GM19193 (cell line): ENCODE data around the gene IQGAP2.

Experiments used
- POLR2A ChIP-seq: IDR thresholded peaks from 4 replicates; pipeline ENCODE4 v1.6.1; 2011; ENCODE audit not compliant: insufficient read depth, insufficient read length; ENCODE audit errors: extremely low read depth

IQGAP2 gene

GRCh38 chr5:76400466-76400865 is 2.6 kb upstream of the IQGAP2 start:
- no peak for TF ChIP-seq POLR2A

DNA sequence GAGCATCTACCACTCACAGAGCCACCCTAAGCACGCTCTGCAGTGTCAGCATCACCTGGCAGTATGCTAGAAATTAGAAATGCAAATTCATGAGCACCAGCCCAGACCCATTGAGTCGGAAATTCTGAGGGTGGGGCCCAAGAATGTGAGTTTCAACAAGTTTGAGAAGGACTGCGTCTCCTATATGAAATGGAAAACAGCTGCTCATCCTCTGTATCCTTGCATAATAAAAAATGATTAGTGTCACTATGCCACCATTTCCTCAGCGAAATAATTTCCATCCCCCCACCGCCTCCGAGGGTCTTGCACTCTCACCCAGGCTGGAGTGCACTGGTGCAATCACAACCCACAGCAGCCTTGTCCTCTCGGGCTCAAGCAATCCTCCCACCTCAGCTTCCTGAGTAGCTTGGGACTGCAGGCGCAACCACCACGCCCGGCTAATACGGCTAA is 1.3 kb upstream of the IQGAP2 start:
- TF ChIP-seq POLR2A, result peak; percentile 44

- no peak for TF ChIP-seq POLR2A
Measured at GRCh38 chr5:76402251-76402885, 717 bp upstream of the IQGAP2 start.

DNA sequence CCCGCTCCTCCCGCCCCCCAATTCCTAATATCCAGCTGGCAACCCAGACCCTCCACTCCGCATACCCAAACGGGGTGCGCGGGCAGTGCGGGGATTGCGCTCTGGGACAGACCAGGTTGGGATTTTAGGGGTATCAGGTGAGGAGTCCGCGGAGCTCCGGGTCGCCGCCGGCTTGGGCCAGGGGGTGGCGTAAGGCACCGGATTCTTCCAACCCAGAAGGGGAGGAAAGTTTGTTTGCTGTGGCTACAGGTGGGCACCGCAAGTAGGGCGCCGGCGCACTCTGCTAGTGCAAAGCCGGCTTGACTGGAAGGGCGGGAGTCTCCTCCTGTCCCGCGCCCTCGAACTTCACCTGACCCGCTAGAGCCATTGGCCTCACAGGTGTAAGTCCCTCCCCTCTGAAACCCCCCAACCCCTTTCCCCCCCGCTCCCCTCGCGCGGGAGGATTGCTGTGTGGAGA is 709 bp downstream of the IQGAP2 start:
- TF ChIP-seq POLR2A, result no peak

DNA sequence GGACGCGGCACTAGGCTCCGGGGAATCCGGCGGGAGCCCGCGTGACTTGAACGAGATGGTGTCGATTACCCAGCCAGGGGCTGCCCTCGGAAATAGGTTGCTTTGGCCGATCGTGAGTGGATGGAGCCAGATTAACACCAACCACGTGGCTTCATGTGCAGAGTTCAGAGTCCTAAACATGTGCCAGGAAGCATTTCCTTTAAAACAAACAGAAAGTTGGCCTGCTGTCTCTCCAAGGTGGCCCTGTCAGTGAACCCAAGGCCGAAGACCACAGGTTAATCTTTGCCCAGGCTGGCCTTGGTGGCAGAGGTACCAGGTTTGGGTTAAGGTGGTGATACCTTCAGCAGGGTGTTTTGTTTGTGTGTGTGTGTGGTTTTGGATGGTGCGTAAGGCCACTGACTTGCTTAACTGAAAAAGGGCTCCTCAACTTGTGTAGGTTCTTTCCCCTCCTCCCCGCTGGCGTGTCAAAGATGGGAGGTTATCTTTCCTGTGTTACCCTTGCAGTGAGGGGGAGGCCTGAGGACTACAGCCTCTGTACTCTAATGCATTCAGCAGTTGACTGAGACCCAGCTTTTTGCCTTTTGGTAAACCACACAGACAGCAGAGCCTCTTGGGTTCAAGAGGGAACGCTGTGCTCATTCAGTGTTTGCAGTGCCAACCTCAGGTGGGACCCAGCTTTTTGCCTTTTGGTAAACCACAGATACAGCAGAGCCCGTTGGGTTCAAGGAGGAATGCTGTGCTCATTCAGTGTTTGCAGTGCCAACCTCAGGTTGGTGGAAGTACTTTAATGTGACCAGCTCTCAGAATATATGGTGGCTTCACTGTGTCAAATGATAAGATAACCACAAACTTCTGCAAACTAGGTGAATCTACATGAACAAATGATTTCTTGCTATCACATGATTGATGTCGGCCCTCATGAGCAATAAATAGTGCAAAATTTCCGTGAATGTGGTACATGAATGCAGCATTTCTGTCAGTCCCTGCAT is 1.4 kb downstream of the IQGAP2 start:
- peak; percentile 45 for TF ChIP-seq POLR2A

- TF ChIP-seq POLR2A, result no peak
Measured at GRCh38 chr5:76406014-76406413, 2.9 kb downstream of the IQGAP2 start.

GRCh38 chr5:76406673-76407072 is 3.6 kb downstream of the IQGAP2 start:
- TF ChIP-seq POLR2A, result no peak

- no peak for TF ChIP-seq POLR2A
Measured at GRCh38 chr5:76408104-76408654, 5.1 kb downstream of the IQGAP2 start.

GRCh38 chr5:76412511-76412910 is 9.4 kb downstream of the IQGAP2 start:
- no peak for TF ChIP-seq POLR2A

DNA sequence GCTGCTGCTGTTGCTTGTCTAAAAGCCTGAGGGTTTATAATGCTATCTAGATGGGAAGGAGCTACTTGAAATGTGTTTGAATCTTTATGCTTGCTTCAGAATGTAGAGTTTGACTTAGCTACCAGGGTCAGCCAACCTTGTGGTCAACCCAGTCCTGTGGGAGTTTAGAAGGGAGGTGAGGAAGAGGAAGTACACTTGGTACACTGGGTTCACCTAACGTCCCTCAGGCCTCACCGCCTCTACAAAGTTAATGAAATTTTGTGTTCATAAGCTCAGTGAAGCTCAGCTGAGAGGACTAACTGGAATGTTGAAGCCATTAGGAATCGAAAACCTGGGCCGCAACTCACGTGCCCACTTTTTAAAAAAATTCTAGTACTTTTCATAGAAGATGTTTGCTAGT is 10.7 kb downstream of the IQGAP2 start:
- TF ChIP-seq POLR2A, result no peak

DNA sequence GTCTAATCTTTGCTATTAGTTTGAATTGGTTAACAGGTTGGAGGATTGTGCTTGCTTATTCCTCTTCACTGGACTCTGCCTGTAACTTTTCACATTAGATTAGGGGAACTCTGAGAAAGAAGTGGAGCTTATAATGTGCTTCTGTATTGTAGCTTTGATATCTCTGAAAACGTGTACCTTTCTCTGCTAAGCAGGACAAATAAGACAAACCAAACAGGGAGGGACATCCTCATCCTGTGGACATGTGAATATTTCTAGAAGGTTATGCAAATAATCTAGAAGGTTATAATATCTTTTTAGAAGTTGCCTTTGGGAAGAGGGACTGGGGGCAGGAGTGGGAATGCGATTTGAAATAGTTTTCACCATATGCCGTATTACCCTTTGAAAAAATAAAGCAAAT is 11.7 kb downstream of the IQGAP2 start:
- no peak for TF ChIP-seq POLR2A

- no peak for TF ChIP-seq POLR2A
Measured at GRCh38 chr5:76415855-76416254, 12.8 kb downstream of the IQGAP2 start.

DNA sequence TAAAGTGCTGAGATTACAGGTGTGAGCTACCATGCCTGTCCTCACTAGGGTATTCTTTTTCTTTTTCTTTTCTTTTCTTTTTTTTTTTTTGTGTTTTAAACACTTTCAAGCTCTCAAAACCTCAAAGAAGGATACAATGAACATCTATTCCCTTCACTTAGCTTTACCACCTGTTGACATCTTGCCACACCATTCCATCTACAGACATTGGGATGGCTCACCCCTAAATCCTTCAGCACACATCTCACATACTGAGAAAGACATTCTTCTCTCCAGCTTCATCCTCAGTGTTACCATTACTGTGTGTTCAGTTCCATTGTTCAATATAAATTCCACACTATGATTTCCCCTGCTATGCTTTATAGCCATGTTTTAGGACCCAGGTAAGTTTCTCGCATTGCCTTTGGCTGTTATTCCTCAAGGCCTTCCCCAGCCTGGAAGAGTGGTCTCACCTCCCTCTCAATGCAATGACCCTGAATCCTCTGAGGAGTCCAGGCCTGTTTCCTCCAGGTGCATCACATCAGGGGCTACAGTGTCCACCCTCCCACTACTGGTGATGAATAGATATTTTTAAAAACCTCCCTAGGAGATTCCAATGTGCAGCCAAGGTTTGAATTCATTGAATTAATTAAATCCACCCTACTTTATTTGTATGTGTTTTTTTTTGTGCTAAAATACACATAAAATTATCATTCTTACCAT is 16.7 kb downstream of the IQGAP2 start:
- TF ChIP-seq POLR2A, result no peak

- TF ChIP-seq POLR2A, result no peak
Measured at GRCh38 chr5:76422227-76422626, 19.1 kb downstream of the IQGAP2 start.

DNA sequence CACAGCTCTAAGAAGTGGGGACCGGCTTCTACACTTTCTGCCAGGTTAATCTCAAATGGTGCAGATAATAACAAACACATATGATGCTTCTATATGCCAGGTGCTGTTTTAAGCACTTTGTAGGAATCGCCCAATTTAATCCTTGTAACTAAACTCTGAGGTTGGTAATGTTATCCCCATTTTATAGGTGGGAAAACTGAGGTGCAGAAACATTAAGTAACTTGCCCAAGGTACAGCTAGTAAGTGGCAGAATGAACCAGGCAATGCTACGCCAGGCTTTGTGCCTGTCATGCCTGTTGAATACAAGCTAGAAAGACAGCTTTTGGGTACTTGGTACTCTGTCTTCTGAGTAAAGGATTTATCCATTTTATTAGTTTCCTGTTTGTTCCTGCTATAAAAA is 19.7 kb downstream of the IQGAP2 start:
- no peak for TF ChIP-seq POLR2A
